Dendritic cell treated with granulocyte-macrophage colony-stimulating factor and Interleukin-4, amounts not matched to agents 40 ng/mL and 50 ng/mL, for 4 days (primary cell): ENCODE results near the gene PAPLN.
A peak's percentile ranks its signal among the peaks of the same experiment; 100 is the strongest.

Source experiments
- H3K27ac Mint-ChIP-seq: one replicate; pipeline ENCODE4 v1.8.0; 2022; ENCODE audit warnings: mild to moderate bottlenecking, mixed read lengths
- H3K27me3 Mint-ChIP-seq: one replicate; pipeline ENCODE4 v1.8.0; 2022; ENCODE audit warnings: mild to moderate bottlenecking, mixed read lengths
- H3K36me3 Mint-ChIP-seq: one replicate; pipeline ENCODE4 v1.8.0; 2022; ENCODE audit warnings: low read depth, mixed read lengths
- H3K4me1 Mint-ChIP-seq: one replicate; pipeline ENCODE4 v1.8.0; 2022; ENCODE audit warnings: low read depth, mixed read lengths
- H3K4me3 Mint-ChIP-seq: one replicate; pipeline ENCODE4 v1.8.0; 2022; ENCODE audit warnings: mild to moderate bottlenecking, moderate library complexity, mixed read lengths
- H3K9me3 Mint-ChIP-seq: one replicate; pipeline ENCODE4 v1.8.0; 2022; ENCODE audit warnings: mixed read lengths
- intact Hi-C: fragments of 100-400 bp; cut with micrococcal nuclease; formaldehyde crosslinking; loops from one replicate; pipeline ENCODE4 v1.15.0; 2022

Gene PAPLN

GRCh38 chr14:73236157-73236556, 1.1 kb upstream of the PAPLN start:
- Mint-ChIP-seq H3K27me3 (peaks cover 86% of the 10 kb centered on the region), H3K9me3 (no peaks in the 10 kb centered on the region), H3K4me1 (peaks cover 55% of the 10 kb centered on the region), H3K4me3 (no peak overlapping the region), H3K27ac (no peak overlapping the region), H3K36me3 (no peaks in the 10 kb centered on the region)
- intact Hi-C loops: loop anchor here (10.0 kb wide), 1 partner anchor 239 kb away; no protein-coding TSS in a partner anchor

- peak overlapping the region; percentile 7 for H3K27ac Mint-ChIP-seq
- intact Hi-C loops: loop anchor here (10.0 kb wide), 1 partner anchor 238 kb away; no protein-coding TSS in a partner anchor
Measured at GRCh38 chr14:73236752-73237218, 521 bp upstream of the PAPLN start.

DNA sequence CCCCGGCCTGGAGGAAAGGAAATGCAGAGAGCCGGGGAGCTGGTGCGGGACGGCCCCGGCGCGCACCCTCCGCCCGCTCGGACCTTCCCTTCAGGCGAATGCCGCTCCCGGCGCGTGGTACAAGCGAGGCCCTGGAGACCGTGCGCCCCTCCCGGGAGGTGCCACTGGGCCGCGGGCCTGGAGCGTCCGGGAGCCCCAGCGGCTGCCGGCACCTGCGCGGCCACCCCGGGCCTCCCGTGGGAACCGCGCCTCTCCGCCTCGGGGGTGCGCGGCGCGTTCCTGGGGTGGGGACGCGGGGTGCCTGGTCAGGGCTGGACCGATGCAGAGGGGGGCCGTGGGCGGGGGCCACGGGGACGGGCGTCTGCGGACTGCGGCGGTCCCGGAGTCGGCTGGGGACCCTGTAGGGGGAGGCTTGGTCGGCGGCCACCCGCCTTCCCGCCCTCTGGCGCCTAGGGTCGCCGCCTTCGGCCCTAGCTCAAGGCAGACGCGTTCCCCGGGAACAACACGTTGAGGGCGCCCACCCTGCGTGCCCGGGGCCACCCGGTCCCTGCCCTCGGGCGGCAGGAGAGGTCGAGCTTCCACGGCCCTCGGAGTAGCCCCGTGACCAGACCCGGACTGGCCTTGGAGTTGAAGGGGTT, 599 bp downstream of the PAPLN start:
- Mint-ChIP-seq H3K27me3 (peaks cover 76% of the 10 kb centered on the region), H3K36me3 (no peaks in the 10 kb centered on the region), H3K4me3 (peak overlapping the region; percentile 63), H3K4me1 (peaks cover 72% of the 10 kb centered on the region), H3K9me3 (no peaks in the 10 kb centered on the region), H3K27ac (no peak overlapping the region)
- intact Hi-C loops: loop anchor here (10.0 kb wide), 1 partner anchor 237 kb away; no protein-coding TSS in a partner anchor

More at GRCh38 chr14:73236752-73237218, 521 bp upstream of the PAPLN start:
- Mint-ChIP-seq H3K4me3 (peak overlapping the region; percentile 63), H3K36me3 (no peaks in the 10 kb centered on the region), H3K4me1 (peaks cover 61% of the 10 kb centered on the region), H3K9me3 (no peaks in the 10 kb centered on the region), H3K27me3 (peaks cover 84% of the 10 kb centered on the region)

- Mint-ChIP-seq H3K36me3 (no peaks in the 10 kb centered on the region), H3K4me1 (peaks cover 78% of the 10 kb centered on the region), H3K27ac (no peak overlapping the region), H3K4me3 (peak overlapping the region; percentile 55), H3K27me3 (peaks cover 73% of the 10 kb centered on the region), H3K9me3 (no peaks in the 10 kb centered on the region)
- intact Hi-C loops: loop anchor here (10.0 kb wide), 1 partner anchor 236 kb away; no protein-coding TSS in a partner anchor
Measured at GRCh38 chr14:73238424-73238852, 1.1 kb downstream of the PAPLN start.

- H3K4me1 Mint-ChIP-seq: peaks cover 83% of the 10 kb centered on the region
- H3K4me3 Mint-ChIP-seq: no peak overlapping the region
- peaks cover 72% of the 10 kb centered on the region for H3K27me3 Mint-ChIP-seq
- H3K27ac Mint-ChIP-seq: no peak overlapping the region
- no peaks in the 10 kb centered on the region for H3K36me3 Mint-ChIP-seq
- intact Hi-C loops: loop anchor here (10.0 kb wide), 1 partner anchor 236 kb away; no protein-coding TSS in a partner anchor
- H3K9me3 Mint-ChIP-seq: no peaks in the 10 kb centered on the region
Measured at GRCh38 chr14:73238941-73239340, 1.6 kb downstream of the PAPLN start.

DNA sequence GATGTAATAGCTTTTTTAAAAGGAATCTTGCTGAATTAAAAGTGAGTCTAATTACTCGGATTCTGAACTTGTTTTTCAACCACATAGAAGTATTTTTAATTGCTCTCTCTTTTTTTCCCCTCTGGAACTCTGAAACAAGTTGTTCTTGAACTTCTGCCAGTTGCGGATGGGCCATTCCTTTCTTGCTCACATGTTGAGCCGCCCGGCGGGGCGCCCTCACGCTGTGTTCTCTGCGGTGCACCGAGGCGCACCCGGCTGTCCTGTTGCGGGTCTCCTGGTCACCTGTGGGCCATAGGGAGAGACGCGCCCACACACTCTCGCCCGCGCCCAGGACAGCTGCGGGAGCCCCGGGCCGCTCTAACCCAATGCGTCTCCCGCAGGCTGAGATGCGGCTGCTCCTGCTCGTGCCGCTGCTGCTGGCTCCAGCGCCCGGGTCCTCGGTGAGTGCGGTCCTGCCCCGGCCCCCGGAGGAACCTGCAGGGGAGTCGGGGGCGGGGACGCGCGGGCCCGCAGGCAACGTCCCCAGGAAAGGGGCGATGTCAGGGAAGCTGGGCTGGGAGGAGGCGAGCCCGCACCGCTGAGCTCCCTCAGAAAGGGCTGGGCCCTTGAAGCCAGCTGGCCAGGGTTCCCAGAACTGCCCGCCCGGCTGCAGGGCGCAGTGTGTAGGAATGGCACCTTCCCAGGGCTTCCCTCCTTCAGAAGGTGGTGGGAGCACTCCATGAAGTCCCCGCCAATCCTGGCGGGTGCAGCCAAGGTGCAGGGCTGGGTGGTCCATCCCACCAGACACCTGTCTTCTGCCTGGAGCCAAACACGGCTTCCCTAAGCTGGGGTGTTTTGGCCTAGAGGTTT, 2.3 kb downstream of the PAPLN start:
- peak overlapping the region; percentile 63 for H3K4me3 Mint-ChIP-seq
- intact Hi-C loops: loop anchor here (10.0 kb wide), 1 partner anchor 235 kb away; no protein-coding TSS in a partner anchor

GRCh38 chr14:73240816-73241480, 3.6 kb downstream of the PAPLN start:
- H3K36me3 Mint-ChIP-seq: no peaks in the 10 kb centered on the region
- peaks cover 89% of the 10 kb centered on the region for H3K4me1 Mint-ChIP-seq
- H3K27me3 Mint-ChIP-seq: peaks cover 64% of the 10 kb centered on the region
- no peak overlapping the region for H3K4me3 Mint-ChIP-seq
- H3K9me3 Mint-ChIP-seq: no peaks in the 10 kb centered on the region
- no peak overlapping the region for H3K27ac Mint-ChIP-seq
- intact Hi-C loops: no loop called here

More for the DNA sequence above, 2.3 kb downstream of the PAPLN start:
- Mint-ChIP-seq H3K36me3 (no peaks in the 10 kb centered on the region), H3K27me3 (peaks cover 71% of the 10 kb centered on the region), H3K9me3 (no peaks in the 10 kb centered on the region), H3K27ac (no peak overlapping the region), H3K4me1 (peaks cover 89% of the 10 kb centered on the region)

DNA sequence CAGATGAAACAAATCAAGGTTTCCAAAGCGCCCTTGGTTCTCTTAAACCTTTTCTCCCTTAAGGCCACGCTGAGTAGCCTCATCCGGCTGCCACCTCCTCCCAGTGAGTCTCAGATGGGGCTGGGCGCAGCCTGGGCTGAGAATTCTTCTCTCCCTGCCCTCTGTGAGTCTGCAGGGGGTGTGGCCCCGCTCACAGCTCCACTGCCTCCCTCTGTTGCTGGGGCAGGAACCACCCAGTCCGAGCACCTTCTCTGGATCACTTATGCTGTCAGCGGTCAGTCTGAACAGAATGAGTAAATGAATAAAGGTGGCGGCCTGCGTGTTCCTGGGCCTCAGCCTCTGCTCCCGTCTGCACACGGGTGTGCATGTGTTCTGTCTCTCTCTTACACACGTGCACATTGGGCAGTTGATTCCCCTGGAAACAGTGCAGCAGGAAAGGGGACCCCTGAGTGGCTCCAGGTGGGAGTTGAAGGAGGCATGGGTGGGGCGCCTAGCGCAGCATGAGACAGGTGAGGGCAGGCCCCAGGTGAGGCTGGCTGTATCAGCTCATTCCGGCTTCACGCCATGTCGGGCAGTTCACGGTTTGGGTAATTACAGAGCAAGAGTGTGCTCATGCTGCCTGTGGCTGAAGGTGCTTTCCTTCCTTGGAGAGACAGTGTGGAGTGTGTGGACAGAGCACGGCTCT, 4.3 kb downstream of the PAPLN start:
- no peak overlapping the region for H3K4me3 Mint-ChIP-seq
- H3K27me3 Mint-ChIP-seq: peaks cover 59% of the 10 kb centered on the region
- intact Hi-C loops: no loop called here
- H3K9me3 Mint-ChIP-seq: no peaks in the 10 kb centered on the region
- peaks cover 86% of the 10 kb centered on the region for H3K4me1 Mint-ChIP-seq
- no peak overlapping the region for H3K27ac Mint-ChIP-seq
- H3K36me3 Mint-ChIP-seq: no peaks in the 10 kb centered on the region

DNA sequence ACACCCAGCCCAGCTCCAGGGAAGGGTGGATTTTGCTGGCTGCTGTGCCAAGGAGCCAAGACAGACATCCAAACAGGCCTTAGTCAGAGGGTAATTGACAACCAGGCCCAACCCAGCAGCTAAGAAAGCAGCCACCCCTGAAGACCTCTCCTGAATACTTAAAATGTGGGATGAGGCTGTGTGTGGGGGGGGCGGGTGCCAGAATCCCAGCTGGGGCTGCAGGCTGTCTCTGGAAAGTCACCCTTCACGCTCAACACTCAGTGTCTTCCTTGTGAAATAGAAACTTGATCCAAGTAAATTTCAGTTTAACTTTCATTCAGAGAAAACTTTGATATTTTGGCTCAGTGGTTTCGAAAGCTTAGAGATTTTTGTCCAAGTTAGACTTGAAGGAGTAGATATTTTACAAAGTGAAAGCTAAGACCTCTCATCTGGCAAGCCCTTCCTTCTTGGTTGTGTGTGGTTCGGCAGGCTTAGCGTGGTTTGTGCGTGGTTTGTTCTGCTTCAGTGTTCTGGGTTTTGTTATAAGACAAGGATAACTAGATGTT, 5.1 kb downstream of the PAPLN start:
- Mint-ChIP-seq H3K27ac (no peak overlapping the region), H3K9me3 (no peaks in the 10 kb centered on the region), H3K4me1 (peaks cover 86% of the 10 kb centered on the region), H3K4me3 (no peak overlapping the region), H3K27me3 (peaks cover 52% of the 10 kb centered on the region), H3K36me3 (no peaks in the 10 kb centered on the region)
- intact Hi-C loops: no loop called here

DNA sequence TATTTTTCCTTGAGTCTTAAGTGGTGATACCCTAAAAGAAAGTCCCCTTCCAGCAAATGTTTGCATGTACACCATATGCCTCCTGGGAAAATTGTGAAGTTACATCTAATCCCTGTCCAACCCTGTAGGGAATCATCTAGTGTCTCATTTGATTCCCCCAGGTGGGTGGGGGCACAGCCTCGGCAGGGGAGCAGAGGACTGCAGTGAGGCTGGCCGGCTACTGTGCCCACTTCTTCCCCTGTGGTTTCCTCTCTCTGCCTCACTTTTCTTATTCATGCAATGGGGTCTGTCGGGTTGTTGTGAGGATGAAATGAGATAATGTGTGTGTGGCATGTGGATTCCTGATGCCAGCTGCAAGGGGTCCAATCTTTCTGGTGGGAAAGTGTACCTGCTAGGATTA, 6.0 kb downstream of the PAPLN start:
- no peaks in the 10 kb centered on the region for H3K36me3 Mint-ChIP-seq
- H3K27ac Mint-ChIP-seq: no peak overlapping the region
- intact Hi-C loops: no loop called here
- peaks cover 45% of the 10 kb centered on the region for H3K27me3 Mint-ChIP-seq
- H3K9me3 Mint-ChIP-seq: no peaks in the 10 kb centered on the region
- H3K4me3 Mint-ChIP-seq: no peak overlapping the region
- H3K4me1 Mint-ChIP-seq: peaks cover 91% of the 10 kb centered on the region

- intact Hi-C loops: no loop called here
- H3K4me1 Mint-ChIP-seq: peaks cover 91% of the 10 kb centered on the region
- no peak overlapping the region for H3K4me3 Mint-ChIP-seq
Measured at GRCh38 chr14:73243748-73244147, 6.4 kb downstream of the PAPLN start.

GRCh38 chr14:73244541-73245290, 7.4 kb downstream of the PAPLN start:
- Mint-ChIP-seq H3K36me3 (no peaks in the 10 kb centered on the region), H3K27me3 (peaks cover 31% of the 10 kb centered on the region), H3K4me3 (peak overlapping the region; percentile 80), H3K4me1 (peaks cover 82% of the 10 kb centered on the region), H3K27ac (no peak overlapping the region), H3K9me3 (no peaks in the 10 kb centered on the region)
- intact Hi-C loops: no loop called here

More at GRCh38 chr14:73243748-73244147, 6.4 kb downstream of the PAPLN start:
- Mint-ChIP-seq H3K27me3 (peaks cover 41% of the 10 kb centered on the region), H3K27ac (no peak overlapping the region), H3K36me3 (no peaks in the 10 kb centered on the region), H3K9me3 (no peaks in the 10 kb centered on the region)
